DOHH2 (cell line): Measurements from ENCODE around the gene PRSS8.

Experiments
- H3F3A ChIP-seq: fragments of 200-600 bp; sonication (generic), shearing (Covaris generic); 2 replicates; pipeline ENCODE4 v1.6.0; 2016; ENCODE audit warnings: antibody characterized with exemption, mild to moderate bottlenecking; ENCODE audit not compliant: control insufficient read depth, insufficient read depth
- H3K27ac ChIP-seq: fragments of 200-600 bp; sonication (generic); 2 replicates; pipeline ENCODE4 v1.5.1; 2014; ENCODE audit warnings: low read depth, mild to moderate bottlenecking, low read length, moderate library complexity
- H3K27me3 ChIP-seq: fragments of 200-600 bp; sonication (generic); 2 replicates; pipeline ENCODE4 v1.6.1; 2014; ENCODE audit warnings: mild to moderate bottlenecking, low read length, mixed read lengths; ENCODE audit not compliant: control insufficient read depth
- H3K36me3 ChIP-seq: fragments of 200-600 bp; sonication (generic); 2 replicates; pipeline ENCODE4 v1.6.1; 2014; ENCODE audit warnings: mild to moderate bottlenecking, low read length, moderate library complexity, mixed read lengths; ENCODE audit not compliant: control insufficient read depth
- H3K4me1 ChIP-seq: fragments of 200-600 bp; sonication (generic); 2 replicates; pipeline ENCODE4 v1.6.1; 2014; ENCODE audit warnings: mild to moderate bottlenecking, low read length, mixed read lengths; ENCODE audit not compliant: control insufficient read depth
- H3K4me2 ChIP-seq: fragments of 200-600 bp; sonication (generic); 2 replicates; pipeline ENCODE4 v1.6.0; 2014; ENCODE audit warnings: mild to moderate bottlenecking, low read length, moderate library complexity
- H3K4me3 ChIP-seq: fragments of 200-600 bp; sonication (generic); 2 replicates; pipeline ENCODE4 v1.5.1; 2014; ENCODE audit warnings: mild to moderate bottlenecking, low read length, mixed read lengths
- H3K79me2 ChIP-seq: fragments of 200-600 bp; sonication (generic); 2 replicates; pipeline ENCODE4 v1.6.1; 2014; ENCODE audit warnings: mild to moderate bottlenecking, low read length, mixed read lengths; ENCODE audit not compliant: control insufficient read depth
- H3K9me2 ChIP-seq: fragments of 200-600 bp; sonication (generic); replicated peaks from 2 replicates; pipeline ENCODE4 v1.6.1; 2014; ENCODE audit warnings: mild to moderate bottlenecking, low read length, mixed read lengths; ENCODE audit not compliant: control insufficient read depth
- H3K9me3 ChIP-seq: fragments of 200-600 bp; sonication (generic); 2 replicates; pipeline ENCODE4 v1.6.1; 2014; ENCODE audit warnings: antibody characterized with exemption, low read length, mixed read lengths; ENCODE audit not compliant: control insufficient read depth, insufficient read depth
- H4K20me1 ChIP-seq: fragments of 200-600 bp; sonication (generic); 2 replicates; pipeline ENCODE4 v1.6.0; 2014; ENCODE audit warnings: low read depth, mild to moderate bottlenecking, antibody characterized with exemption, low read length, moderate library complexity; ENCODE audit not compliant: control insufficient read depth, insufficient read depth
- EZH2phosphoT487 ChIP-seq: fragments of 200-600 bp; sonication (generic); IDR thresholded peaks from 2 replicates; pipeline ENCODE4 v1.6.1; 2017; ENCODE audit warnings: borderline replicate concordance, mild to moderate bottlenecking, antibody characterized with exemption, low read length, moderate library complexity, mixed read lengths
- TF ChIP-seq, protein P1 (sequence below): fragments of 200-600 bp; sonication (generic); IDR thresholded peaks from one replicate; pipeline ENCODE4 v1.5.1; 2014; ENCODE audit warnings: antibody characterized with exemption, mild to moderate bottlenecking, low read depth, low read length; ENCODE audit not compliant: poor library complexity, severe bottlenecking

Gene PRSS8

DNA sequence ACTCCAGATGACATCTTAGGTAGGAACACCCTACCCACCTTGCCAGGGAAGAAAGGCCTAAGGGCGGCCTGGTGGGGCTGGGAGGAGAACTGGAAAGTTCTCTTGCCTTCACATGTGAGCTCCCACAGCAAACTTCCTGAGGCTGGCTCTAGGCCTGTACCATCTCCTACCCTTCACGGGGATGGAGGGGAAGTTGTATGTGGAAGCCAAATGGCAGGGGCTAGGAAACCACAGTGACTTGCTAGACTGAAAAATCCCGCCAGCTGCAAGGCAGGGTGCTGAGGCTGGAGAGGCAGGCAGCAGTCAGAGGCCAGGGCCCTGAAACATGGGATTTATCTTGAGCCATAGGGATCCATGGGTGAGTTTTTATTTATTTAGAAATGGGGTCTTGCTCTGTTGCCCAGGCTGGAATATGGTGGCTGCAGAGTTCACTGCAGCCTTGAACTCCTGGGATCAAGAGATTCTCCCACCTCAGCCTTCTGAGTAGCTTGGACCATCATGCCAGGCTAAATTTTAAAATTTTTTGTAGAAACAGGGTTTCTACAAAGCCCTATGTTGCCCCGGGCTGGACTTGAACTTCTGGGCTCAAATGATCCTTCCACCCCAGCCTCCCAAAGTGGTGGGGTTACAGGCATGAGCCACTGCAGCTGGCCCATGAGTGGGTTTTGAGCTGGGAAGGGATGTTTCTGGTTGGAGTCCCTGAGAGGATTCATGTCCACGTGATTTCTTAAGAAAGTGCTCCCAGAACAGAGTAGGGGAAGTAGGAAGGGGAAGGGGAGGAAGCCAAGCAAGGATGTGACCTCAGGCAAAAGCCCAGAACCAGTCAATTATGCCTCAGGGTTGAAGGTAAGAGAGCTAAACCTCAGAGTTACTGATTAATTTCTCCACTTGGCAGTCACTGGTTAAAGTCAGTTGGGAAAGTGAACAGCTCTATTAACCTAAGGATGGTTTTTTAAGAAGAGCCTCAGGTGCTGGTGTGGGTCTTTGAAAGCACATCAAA is 22.1 kb downstream of the PRSS8 start:
- Histone ChIP-seq H3K27me3 (no peaks in the 10 kb centered on the region), H3K79me2 (peaks cover 35% of the 10 kb centered on the region), H3K4me2 (no peak overlapping the region), H3K4me3 (no peak overlapping the region), H3K9me3 (no peaks in the 10 kb centered on the region), H3F3A (peaks cover 9% of the 10 kb centered on the region), H3K4me1 (peaks cover 20% of the 10 kb centered on the region), H3K27ac (no peak overlapping the region), H3K9me2 (no peaks in the 10 kb centered on the region), H4K20me1 (peaks cover 4% of the 10 kb centered on the region; the same call in 1 of the 2 replicates), H3K36me3 (peaks cover 48% of the 10 kb centered on the region)
- TF ChIP-seq EZH2phosphoT487, result no peak
- TF ChIP-seq, protein P1, sequence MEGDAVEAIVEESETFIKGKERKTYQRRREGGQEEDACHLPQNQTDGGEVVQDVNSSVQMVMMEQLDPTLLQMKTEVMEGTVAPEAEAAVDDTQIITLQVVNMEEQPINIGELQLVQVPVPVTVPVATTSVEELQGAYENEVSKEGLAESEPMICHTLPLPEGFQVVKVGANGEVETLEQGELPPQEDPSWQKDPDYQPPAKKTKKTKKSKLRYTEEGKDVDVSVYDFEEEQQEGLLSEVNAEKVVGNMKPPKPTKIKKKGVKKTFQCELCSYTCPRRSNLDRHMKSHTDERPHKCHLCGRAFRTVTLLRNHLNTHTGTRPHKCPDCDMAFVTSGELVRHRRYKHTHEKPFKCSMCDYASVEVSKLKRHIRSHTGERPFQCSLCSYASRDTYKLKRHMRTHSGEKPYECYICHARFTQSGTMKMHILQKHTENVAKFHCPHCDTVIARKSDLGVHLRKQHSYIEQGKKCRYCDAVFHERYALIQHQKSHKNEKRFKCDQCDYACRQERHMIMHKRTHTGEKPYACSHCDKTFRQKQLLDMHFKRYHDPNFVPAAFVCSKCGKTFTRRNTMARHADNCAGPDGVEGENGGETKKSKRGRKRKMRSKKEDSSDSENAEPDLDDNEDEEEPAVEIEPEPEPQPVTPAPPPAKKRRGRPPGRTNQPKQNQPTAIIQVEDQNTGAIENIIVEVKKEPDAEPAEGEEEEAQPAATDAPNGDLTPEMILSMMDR, result no peak

GRCh38 chr16:31112711-31113110 is 22.8 kb downstream of the PRSS8 start:
- Histone ChIP-seq H3K27ac (no peak overlapping the region), H3K9me3 (no peaks in the 10 kb centered on the region), H3K4me2 (no peak overlapping the region), H3K79me2 (peaks cover 34% of the 10 kb centered on the region), H3K4me1 (peaks cover 19% of the 10 kb centered on the region), H3F3A (peaks cover 9% of the 10 kb centered on the region), H4K20me1 (no peaks in the 10 kb centered on the region), H3K36me3 (peaks cover 48% of the 10 kb centered on the region), H3K9me2 (no peaks in the 10 kb centered on the region), H3K4me3 (no peak overlapping the region), H3K27me3 (no peaks in the 10 kb centered on the region)
- no peak for TF ChIP-seq EZH2phosphoT487
- TF ChIP-seq, protein P1, result no peak

- peaks cover 35% of the 10 kb centered on the region for H3K79me2 ChIP-seq
- H3K9me2 ChIP-seq, result no peaks in the 10 kb centered on the region
- H3F3A ChIP-seq, result peaks cover 9% of the 10 kb centered on the region
- no peak overlapping the region for H3K4me3 ChIP-seq
- no peaks in the 10 kb centered on the region for H4K20me1 ChIP-seq
- H3K4me2 ChIP-seq, result no peak overlapping the region
- no peak for TF ChIP-seq EZH2phosphoT487
- TF ChIP-seq, protein P1, result no peak
- H3K4me1 ChIP-seq, result peaks cover 26% of the 10 kb centered on the region
- H3K27ac ChIP-seq, result no peak overlapping the region
- peaks cover 48% of the 10 kb centered on the region for H3K36me3 ChIP-seq
- H3K27me3 ChIP-seq, result no peaks in the 10 kb centered on the region
- no peaks in the 10 kb centered on the region for H3K9me3 ChIP-seq
Observed at GRCh38 chr16:31111881-31112466, 23.6 kb downstream of the PRSS8 start.
